A673 (cell line): ENCODE results near the gene SYNGR1.

Experiments used
- EZH2 ChIP-seq: fragments of 200-600 bp; sonication (generic); IDR thresholded peaks from 2 replicates; pipeline ENCODE4 v1.6.1; 2017; ENCODE audit warnings: borderline replicate concordance, low read depth, mild to moderate bottlenecking, mixed read lengths, antibody characterized with exemption, low read length; ENCODE audit not compliant: poor library complexity, severe bottlenecking
- TF ChIP-seq, protein P1 (sequence below): fragments of 300-800, 200-600 bp; sonication (generic); conservative IDR thresholded peaks from 2 replicates; pipeline ENCODE4 v1.5.1; 2017; ENCODE audit warnings: low read depth, mild to moderate bottlenecking, antibody characterized with exemption, low read length, moderate library complexity, mixed read lengths

DNA sequence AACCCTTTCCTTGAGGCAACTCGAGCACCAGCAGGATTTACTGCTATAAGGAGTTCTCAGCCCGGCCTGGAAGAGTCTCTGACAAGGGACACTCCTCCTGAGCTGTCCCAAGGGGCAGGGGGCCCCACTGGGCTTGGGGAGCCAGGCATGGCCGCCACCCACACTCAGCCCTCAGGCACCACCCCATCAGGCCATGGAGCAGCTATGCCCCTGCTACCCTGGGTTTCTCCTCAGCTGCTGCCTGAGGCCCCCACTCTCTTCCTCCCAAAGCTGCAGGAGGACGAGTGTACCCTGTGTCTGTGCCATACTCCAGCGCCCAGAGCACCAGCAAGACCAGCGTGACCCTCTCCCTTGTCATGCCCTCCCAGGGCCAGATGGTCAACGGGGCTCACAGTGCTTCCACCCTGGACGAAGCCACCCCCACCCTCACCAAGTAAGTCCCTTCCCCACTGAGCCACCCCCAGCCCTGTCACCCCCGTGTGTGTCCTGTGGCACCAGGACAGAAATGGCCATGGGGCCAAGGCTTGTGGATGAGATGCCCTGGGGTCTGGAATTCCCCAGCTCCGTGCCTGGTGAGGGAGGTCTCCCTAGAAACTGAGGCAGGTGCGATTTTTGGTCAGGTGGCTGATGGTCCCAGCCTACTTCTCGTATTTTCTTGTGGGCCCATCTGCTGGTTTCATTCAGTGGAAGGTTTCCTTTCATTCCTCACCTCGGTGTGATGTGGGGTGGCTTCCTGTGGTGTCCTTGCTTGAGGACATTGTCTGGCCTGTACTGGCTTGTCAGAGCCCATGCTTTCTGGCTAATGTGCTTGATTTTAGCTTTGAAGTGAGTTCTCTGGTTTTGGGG, 78.2 kb downstream of the SYNGR1 start:
- TF ChIP-seq, protein P1, sequence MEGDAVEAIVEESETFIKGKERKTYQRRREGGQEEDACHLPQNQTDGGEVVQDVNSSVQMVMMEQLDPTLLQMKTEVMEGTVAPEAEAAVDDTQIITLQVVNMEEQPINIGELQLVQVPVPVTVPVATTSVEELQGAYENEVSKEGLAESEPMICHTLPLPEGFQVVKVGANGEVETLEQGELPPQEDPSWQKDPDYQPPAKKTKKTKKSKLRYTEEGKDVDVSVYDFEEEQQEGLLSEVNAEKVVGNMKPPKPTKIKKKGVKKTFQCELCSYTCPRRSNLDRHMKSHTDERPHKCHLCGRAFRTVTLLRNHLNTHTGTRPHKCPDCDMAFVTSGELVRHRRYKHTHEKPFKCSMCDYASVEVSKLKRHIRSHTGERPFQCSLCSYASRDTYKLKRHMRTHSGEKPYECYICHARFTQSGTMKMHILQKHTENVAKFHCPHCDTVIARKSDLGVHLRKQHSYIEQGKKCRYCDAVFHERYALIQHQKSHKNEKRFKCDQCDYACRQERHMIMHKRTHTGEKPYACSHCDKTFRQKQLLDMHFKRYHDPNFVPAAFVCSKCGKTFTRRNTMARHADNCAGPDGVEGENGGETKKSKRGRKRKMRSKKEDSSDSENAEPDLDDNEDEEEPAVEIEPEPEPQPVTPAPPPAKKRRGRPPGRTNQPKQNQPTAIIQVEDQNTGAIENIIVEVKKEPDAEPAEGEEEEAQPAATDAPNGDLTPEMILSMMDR, result no peak
- no peak for TF ChIP-seq EZH2
